Activated CD8-positive, alpha-beta T cell treated with anti-CD3 and anti-CD28 coated beads, Interleukin-2, amount 10 ng/mL, durations not matched to agents 7 days and 5 days (primary cell): Measurements from ENCODE around the gene MRPS15. TPM values are rescaled to one million over a fixed set of nuclear protein-coding genes. Genes with fewer than 3 reads are reported as not detected.
"Not testable (repeated sequence)": the region's sequence is repeated elsewhere in the genome, so short reads cannot be mapped to it uniquely, and the experiment has no call there.

ENCODE experiments used
- ATAC-seq: fragments of 150-1000 bp; cut with Tn5 transposase; one replicate; pipeline ENCODE4 v1.10.0; 2021; ENCODE audit warnings: moderate library complexity
- CTCF ChIA-PET: fragments of 350-600 bp; sonication (Branson Sonifier 250); formaldehyde crosslinking; loops from one replicate; lab custom pipeline; 2021; ENCODE audit warnings: antibody characterized with exemption; lab: Charles Lee
- POLR2A ChIA-PET: fragments of 350-600 bp; sonication (Branson Sonifier 250); formaldehyde crosslinking; loops from one replicate; lab custom pipeline; 2021; ENCODE audit warnings: antibody characterized with exemption; lab: Charles Lee
- DNase-seq: peaks from one replicate; pipeline ENCODE4 v3.0.0-alpha.2; 2020
- H3K27ac Mint-ChIP-seq: one replicate; pipeline ENCODE4 v1.8.0; 2021; ENCODE audit warnings: mild to moderate bottlenecking, mixed read lengths
- H3K27me3 Mint-ChIP-seq: one replicate; pipeline ENCODE4 v1.8.0; 2021; ENCODE audit warnings: low read depth, mixed read lengths
- H3K36me3 Mint-ChIP-seq: one replicate; pipeline ENCODE4 v1.8.0; 2021; ENCODE audit warnings: low read depth, mixed read lengths
- H3K4me1 Mint-ChIP-seq: one replicate; pipeline ENCODE4 v1.8.0; 2021; ENCODE audit warnings: low read depth, mixed read lengths
- H3K4me3 Mint-ChIP-seq: one replicate; pipeline ENCODE4 v1.8.0; 2021; ENCODE audit warnings: mild to moderate bottlenecking, mixed read lengths
- H3K9me3 Mint-ChIP-seq: one replicate; pipeline ENCODE4 v1.8.0; 2022; ENCODE audit warnings: mixed read lengths; ENCODE audit not compliant: insufficient read depth
- total RNA-seq, 2 experiments: library from RNA; stranded (reverse); gene quantifications; one replicate each; pipeline ENCODE4 v1.2.3, GENCODE V29; 2021

MRPS15 gene
- total RNA-seq, 2 experiments from 2014 or later: 115 TPM

GRCh38 chr1:36497207-36497606, 33.0 kb upstream of the MRPS15 start:
- Mint-ChIP-seq H3K9me3 (no peaks in the 10 kb centered on the region), H3K4me1 (no peaks in the 10 kb centered on the region), H3K4me3 (no peak overlapping the region), H3K36me3 (no peaks in the 10 kb centered on the region), H3K27me3 (peaks cover 26% of the 10 kb centered on the region), H3K27ac (no peak overlapping the region)
- CTCF ChIA-PET: no interaction called here
- POLR2A ChIA-PET: no interaction called here
- DNase-seq: no peak
- no peak for ATAC-seq

DNA sequence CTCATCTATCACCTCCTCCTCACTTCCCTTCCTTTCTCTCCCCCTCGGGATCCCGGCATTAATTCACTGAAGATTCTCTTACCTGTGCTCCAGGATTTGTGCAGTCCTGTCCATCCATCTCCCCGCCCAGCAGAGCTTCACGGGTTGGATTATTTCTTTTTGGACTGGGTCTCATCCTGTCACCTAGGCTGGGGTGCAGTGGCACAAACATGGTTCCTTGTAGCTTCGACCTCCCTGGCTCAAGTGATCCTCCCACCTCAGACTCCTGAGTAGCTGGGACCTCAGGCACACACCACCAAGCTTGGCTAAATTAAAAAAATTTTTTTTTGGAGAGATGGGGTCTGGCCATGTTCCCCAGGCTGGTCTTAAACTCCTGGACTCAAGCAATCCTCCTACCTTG, 30.8 kb upstream of the MRPS15 start:
- H3K4me3 Mint-ChIP-seq: no peak overlapping the region
- ChIA-PET CTCF (no interaction called here), POLR2A (no interaction called here)
- ATAC-seq: no peak
- H3K36me3 Mint-ChIP-seq: no peaks in the 10 kb centered on the region
- peaks cover 25% of the 10 kb centered on the region for H3K27me3 Mint-ChIP-seq
- H3K4me1 Mint-ChIP-seq: no peaks in the 10 kb centered on the region
- no peak overlapping the region for H3K27ac Mint-ChIP-seq
- H3K9me3 Mint-ChIP-seq: no peaks in the 10 kb centered on the region
- no peak for DNase-seq

DNA sequence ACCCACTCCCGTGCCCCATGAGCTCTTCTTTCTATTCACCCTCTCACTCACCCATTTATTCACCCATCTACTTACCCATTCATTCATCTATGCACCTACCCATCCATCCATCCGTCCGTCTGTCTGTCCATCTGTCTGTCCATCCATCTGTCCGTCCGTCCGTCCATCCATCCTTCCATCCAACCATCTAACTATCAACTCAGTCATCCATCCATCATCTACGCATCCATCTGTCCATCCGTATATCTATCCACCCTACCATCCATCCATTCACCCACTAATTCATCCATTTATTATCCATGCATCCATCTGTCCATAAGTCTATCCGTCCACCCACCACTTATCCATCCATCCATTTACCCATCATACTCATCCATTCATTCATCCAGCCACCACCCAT, 29.3 kb upstream of the MRPS15 start:
- Mint-ChIP-seq H3K27ac (no peak overlapping the region), H3K4me1 (no peaks in the 10 kb centered on the region), H3K4me3 (no peak overlapping the region), H3K36me3 (no peaks in the 10 kb centered on the region), H3K27me3 (peaks cover 25% of the 10 kb centered on the region), H3K9me3 (no peaks in the 10 kb centered on the region)
- ChIA-PET CTCF (no interaction called here), POLR2A (no interaction called here)
- ATAC-seq (no peak), DNase-seq (no peak)

- CTCF ChIA-PET: no interaction called here
- ATAC-seq: no peak
- Mint-ChIP-seq H3K4me3 (no peak overlapping the region), H3K4me1 (no peaks in the 10 kb centered on the region), H3K27me3 (peaks cover 19% of the 10 kb centered on the region), H3K9me3 (no peaks in the 10 kb centered on the region), H3K36me3 (no peaks in the 10 kb centered on the region), H3K27ac (no peak overlapping the region)
- DNase-seq: no peak
- POLR2A ChIA-PET: no interaction called here
Observed at GRCh38 chr1:36492491-36492890, 28.3 kb upstream of the MRPS15 start.

GRCh38 chr1:36489258-36490051, 25.3 kb upstream of the MRPS15 start:
- H3K36me3 Mint-ChIP-seq, H3K9me3 Mint-ChIP-seq, CTCF ChIA-PET, H3K27ac Mint-ChIP-seq, H3K4me3 Mint-ChIP-seq, DNase-seq, H3K4me1 Mint-ChIP-seq, ATAC-seq: not testable (repeated sequence)
- peaks cover 15% of the 10 kb centered on the region for H3K27me3 Mint-ChIP-seq
- POLR2A ChIA-PET: interaction anchor here (0.7 kb wide), 1 partner anchor 68 kb away, joined by 3 read pairs; no protein-coding TSS in a partner anchor

DNA sequence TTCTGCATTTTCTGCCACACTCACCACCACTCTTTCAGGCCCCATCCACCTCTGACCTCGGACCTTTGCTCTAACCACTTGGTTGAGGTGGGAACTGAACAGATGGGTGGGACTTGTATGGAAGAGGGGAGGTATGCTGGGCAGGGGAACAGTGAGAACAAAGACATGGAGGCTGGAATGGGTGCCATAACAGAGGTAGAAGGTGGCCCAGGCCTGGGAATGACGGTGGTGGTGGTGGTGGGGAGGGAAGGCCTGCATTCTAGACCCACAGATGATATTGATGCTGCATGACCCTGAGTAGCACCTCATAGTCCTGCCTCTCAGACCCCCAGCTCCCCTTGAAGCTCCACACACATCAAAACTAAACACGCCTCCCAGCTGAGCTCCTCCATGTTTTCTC, 23.7 kb upstream of the MRPS15 start:
- Mint-ChIP-seq H3K4me1 (no peaks in the 10 kb centered on the region), H3K9me3 (no peaks in the 10 kb centered on the region), H3K27ac (no peak overlapping the region), H3K27me3 (peaks cover 15% of the 10 kb centered on the region), H3K36me3 (no peaks in the 10 kb centered on the region), H3K4me3 (no peak overlapping the region)
- DNase-seq (no peak), ATAC-seq (no peak)
- POLR2A ChIA-PET: no interaction called here
- CTCF ChIA-PET: interaction anchor here (3.6 kb wide), 1 partner anchor 28 kb away, joined by 15 read pairs; no protein-coding TSS in a partner anchor

- ATAC-seq, H3K4me1 Mint-ChIP-seq, POLR2A ChIA-PET, H3K27ac Mint-ChIP-seq, H3K4me3 Mint-ChIP-seq, H3K36me3 Mint-ChIP-seq, DNase-seq, H3K9me3 Mint-ChIP-seq: not testable (repeated sequence)
- peaks cover 15% of the 10 kb centered on the region for H3K27me3 Mint-ChIP-seq
- CTCF ChIA-PET: interaction anchor here (3.6 kb wide), 1 partner anchor 29 kb away, joined by 15 read pairs; no protein-coding TSS in a partner anchor
Observed at GRCh38 chr1:36487336-36487725, 23.1 kb upstream of the MRPS15 start.

GRCh38 chr1:36486439-36487335, 22.5 kb upstream of the MRPS15 start:
- Mint-ChIP-seq H3K4me3 (no peak overlapping the region), H3K27ac (no peak overlapping the region), H3K36me3 (no peaks in the 10 kb centered on the region), H3K9me3 (no peaks in the 10 kb centered on the region), H3K4me1 (peaks cover 7% of the 10 kb centered on the region), H3K27me3 (peaks cover 17% of the 10 kb centered on the region)
- DNase-seq: no peak
- ChIA-PET CTCF (interaction anchor here (0.6 to 3.6 kb wide), 2 partner anchors 30 to 114 kb away, joined by 3 to 15 read pairs; no protein-coding TSS in a partner anchor), POLR2A (no interaction called here)
- no peak for ATAC-seq

GRCh38 chr1:36486093-36486438, 21.9 kb upstream of the MRPS15 start:
- ATAC-seq (no peak), DNase-seq (no peak)
- H3K4me1 Mint-ChIP-seq: peaks cover 8% of the 10 kb centered on the region
- H3K36me3 Mint-ChIP-seq: no peaks in the 10 kb centered on the region
- CTCF ChIA-PET: interaction anchor here (0.6 to 3.6 kb wide), 2 partner anchors 30 to 114 kb away, joined by 3 to 15 read pairs; no protein-coding TSS in a partner anchor
- H3K9me3 Mint-ChIP-seq: no peaks in the 10 kb centered on the region
- POLR2A ChIA-PET: no interaction called here
- H3K27ac Mint-ChIP-seq: no peak overlapping the region
- H3K27me3 Mint-ChIP-seq: peaks cover 19% of the 10 kb centered on the region
- H3K4me3 Mint-ChIP-seq: no peak overlapping the region

- CTCF ChIA-PET: interaction anchor here (0.6 kb wide), 1 partner anchor 32 kb away, joined by 3 read pairs; no protein-coding TSS in a partner anchor
- Mint-ChIP-seq H3K27me3 (peaks cover 22% of the 10 kb centered on the region), H3K4me3 (no peak overlapping the region), H3K9me3 (no peaks in the 10 kb centered on the region), H3K27ac (no peak overlapping the region), H3K36me3 (no peaks in the 10 kb centered on the region), H3K4me1 (peaks cover 8% of the 10 kb centered on the region)
- ATAC-seq: no peak
- POLR2A ChIA-PET: no interaction called here
- no peak for DNase-seq
Observed at GRCh38 chr1:36484099-36484498, 19.9 kb upstream of the MRPS15 start.

DNA sequence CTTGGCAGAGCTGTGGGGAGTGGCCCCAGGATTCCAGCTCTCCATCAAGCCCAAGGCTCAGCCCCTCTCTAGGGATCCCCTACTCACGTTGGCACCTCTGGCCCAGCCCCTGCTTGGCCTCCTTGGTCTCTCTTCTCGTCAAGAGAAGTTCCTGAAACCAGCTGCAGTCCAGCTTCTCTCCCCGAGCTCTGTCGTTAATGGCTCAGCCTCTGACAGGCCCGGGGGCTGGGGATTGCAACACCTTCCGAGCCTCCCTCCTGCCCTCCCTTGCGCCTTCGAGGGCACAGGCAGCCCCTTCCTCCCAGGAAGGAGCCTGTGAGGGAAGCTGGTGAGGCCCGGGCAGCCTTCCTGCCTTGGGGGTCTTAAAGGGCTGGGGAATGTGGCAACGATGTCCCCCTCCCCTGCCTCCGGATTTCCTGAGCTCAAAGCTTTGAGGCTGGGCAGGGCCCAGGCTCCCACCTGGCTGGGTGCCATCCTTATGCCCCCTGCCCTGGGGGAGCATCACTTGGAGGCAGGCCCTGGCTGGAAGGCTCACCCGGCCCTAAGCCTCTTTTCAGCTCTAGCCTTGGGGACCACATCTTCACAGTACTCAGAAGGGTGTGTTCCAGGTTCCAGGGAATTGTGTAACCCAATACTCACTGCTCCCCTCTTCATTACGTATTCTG, 18.7 kb upstream of the MRPS15 start, which contains the start of gene CSF3R:
Gene CSF3R (minus strand): TSS at position 190 of the 665 bp plus-strand sequence. CDS start 3,417 bp downstream, outside the sequence.
- no peak for DNase-seq
- Mint-ChIP-seq H3K36me3 (no peaks in the 10 kb centered on the region), H3K4me3 (no peak within 1 kb of the TSS), H3K27me3 (peaks cover 22% of the 10 kb centered on the region), H3K9me3 (no peaks in the 10 kb centered on the region), H3K4me1 (peaks cover 8% of the 10 kb centered on the region), H3K27ac (peak within 1 kb of the TSS; percentile 56)
- ChIA-PET CTCF (no interaction called here), POLR2A (no interaction called here)
- ATAC-seq: no peak
